Endothelial cell of hepatic sinusoid (primary cell): ENCODE results near the gene POFUT1.

Experiments used
- in situ Hi-C: cut with HindIII; loops from 2 replicates; pipeline ENCODE4 v1.10.0; 2017; ENCODE audit warnings: low sequenced_read_pairs

POFUT1 gene

GRCh38 chr20:32271620-32272019 is 63.9 kb downstream of the POFUT1 start:
- in situ Hi-C loops: no loop called here

GRCh38 chr20:32274359-32274758 is 66.7 kb downstream of the POFUT1 start:
- in situ Hi-C loops: no loop called here

GRCh38 chr20:32275163-32275562 is 67.5 kb downstream of the POFUT1 start:
- in situ Hi-C loops: loop anchor here (5.0 kb wide), 2 partner anchors 42 to 97 kb away; no protein-coding TSS in a partner anchor

GRCh38 chr20:32277361-32278198 is 69.9 kb downstream of the POFUT1 start, which contains the start of gene KIF3B:
KIF3B (plus strand) TSS chr20:32277651; CDS start chr20:32309778, 32,127 bp downstream.
- in situ Hi-C loops: loop anchor here (5.0 kb wide), 2 partner anchors 40 to 95 kb away; no protein-coding TSS in a partner anchor

- in situ Hi-C loops: loop anchor here (5.0 kb wide), 2 partner anchors 39 to 94 kb away; no protein-coding TSS in a partner anchor
Measured at GRCh38 chr20:32278199-32278643, 70.5 kb downstream of the POFUT1 start.

GRCh38 chr20:32281711-32282110 is 74.0 kb downstream of the POFUT1 start:
- in situ Hi-C loops: loop anchor here (5.0 kb wide), 1 partner anchor 69 kb away; no protein-coding TSS in a partner anchor

GRCh38 chr20:32282461-32282860 is 74.8 kb downstream of the POFUT1 start:
- in situ Hi-C loops: loop anchor here (5.0 kb wide), 1 partner anchor 70 kb away; no protein-coding TSS in a partner anchor

GRCh38 chr20:32285082-32285620 is 77.5 kb downstream of the POFUT1 start:
- in situ Hi-C loops: no loop called here

GRCh38 chr20:32285621-32286371 is 78.1 kb downstream of the POFUT1 start:
- in situ Hi-C loops: no loop called here

GRCh38 chr20:32287231-32287638 is 79.6 kb downstream of the POFUT1 start:
- in situ Hi-C loops: no loop called here
